Bronchial epithelial cell (primary cell): ENCODE measurements around the gene ACER2. TPM values are rescaled to one million over a fixed set of nuclear protein-coding genes. Genes with fewer than 3 reads are reported as not detected.
A peak's percentile ranks its signal among the peaks of the same experiment; 100 is the strongest.

Source experiments
- DNase-seq: peaks from one replicate; pipeline ENCODE4 v3.0.0-alpha.2; 2010; ENCODE audit warnings: low read depth
- FAIRE-seq: peaks from 2 replicates; lab custom pipeline; 2011; peaks lifted over from hg19 to GRCh38; lab: Jason Lieb, UNC
- H3K27me3 ChIP-seq: 2 replicates; pipeline ENCODE4 v1.5.1; 2011; ENCODE audit warnings: low read length; ENCODE audit not compliant: control insufficient read depth, insufficient read depth
- H3K36me3 ChIP-seq: 2 replicates; pipeline ENCODE4 v1.5.1; 2011; ENCODE audit warnings: low read length; ENCODE audit not compliant: control insufficient read depth, insufficient read depth
- H3K4me3 ChIP-seq: 2 replicates; pipeline ENCODE4 v1.5.1; 2011; ENCODE audit warnings: mild to moderate bottlenecking, low read depth, low read length, control low read depth
- CTCF ChIP-seq: IDR thresholded peaks from 2 replicates; pipeline ENCODE4 v1.5.1; 2011; ENCODE audit warnings: mild to moderate bottlenecking, moderate library complexity, low read length, control low read depth, inconsistent platforms; ENCODE audit not compliant: insufficient read depth, severe bottlenecking
- total RNA-seq: library from RNA; depleted of rRNA; stranded (reverse); fragments of >200 nt; gene quantifications from 2 replicates; pipeline ENCODE4 v1.2.1, GENCODE V29; 2014

The ACER2 gene
- total RNA-seq, 1 donor from 2014 or later, result 5.8 TPM

- H3K36me3 ChIP-seq, result no peaks in the 10 kb centered on the region
- no peak overlapping the region for H3K4me3 ChIP-seq
- peaks cover 5% of the 10 kb centered on the region for H3K27me3 ChIP-seq
- peak; percentile 73 for FAIRE-seq
- no peak for TF ChIP-seq CTCF
- no peak for DNase-seq
Observed at GRCh38 chr9:19481121-19481870, 72.5 kb downstream of the ACER2 start.

- no peak for DNase-seq
- peaks cover 5% of the 10 kb centered on the region for H3K27me3 ChIP-seq
- H3K36me3 ChIP-seq, result no peaks in the 10 kb centered on the region
- no peak for FAIRE-seq
- no peak for TF ChIP-seq CTCF
- no peak overlapping the region for H3K4me3 ChIP-seq
Observed at GRCh38 chr9:19481971-19482404, 73.2 kb downstream of the ACER2 start.

- FAIRE-seq (no peak), DNase-seq (peak; percentile 12)
- TF ChIP-seq CTCF, result no peak
- Histone ChIP-seq H3K27me3 (peaks cover 7% of the 10 kb centered on the region), H3K36me3 (no peaks in the 10 kb centered on the region), H3K4me3 (no peak overlapping the region)
Observed at GRCh38 chr9:19484699-19485098, 75.9 kb downstream of the ACER2 start.

- Histone ChIP-seq H3K4me3 (no peak overlapping the region), H3K27me3 (peaks cover 8% of the 10 kb centered on the region), H3K36me3 (no peaks in the 10 kb centered on the region)
- TF ChIP-seq CTCF, result no peak
- FAIRE-seq, result no peak
- peak; percentile 67 for DNase-seq
Observed at GRCh38 chr9:19485193-19485592, 76.4 kb downstream of the ACER2 start.

- no peaks in the 10 kb centered on the region for H3K36me3 ChIP-seq
- peaks cover 7% of the 10 kb centered on the region for H3K27me3 ChIP-seq
- TF ChIP-seq CTCF, result no peak
- DNase-seq (peak; percentile 72), FAIRE-seq (no peak)
- H3K4me3 ChIP-seq, result no peak overlapping the region
Observed at GRCh38 chr9:19486803-19487202, 78.0 kb downstream of the ACER2 start.

- no peak overlapping the region for H3K4me3 ChIP-seq
- peaks cover 8% of the 10 kb centered on the region for H3K27me3 ChIP-seq
- TF ChIP-seq CTCF, result no peak
- no peak for DNase-seq
- no peak for FAIRE-seq
- H3K36me3 ChIP-seq, result no peaks in the 10 kb centered on the region
Observed at GRCh38 chr9:19488721-19489120, 79.9 kb downstream of the ACER2 start.
